HG02938 (cell line): Measurements from ENCODE around the gene PEX10.

Experiments
- ATAC-seq: cut with Tn5 transposase; IDR thresholded peaks from one replicate; pipeline ENCODE4 v1.9.1; 2021; ENCODE audit warnings: mild to moderate bottlenecking, moderate library complexity; ENCODE audit not compliant: unreplicated experiment

Gene PEX10

GRCh38 chr1:2354511-2355372 is 57.6 kb downstream of the PEX10 start:
- ATAC-seq: no peak
